Sciatic nerve (tissue), 2 donors: ENCODE results near the gene SEC16B. TPM values are rescaled to one million over a fixed set of nuclear protein-coding genes. Genes with fewer than 3 reads are reported as not detected.
"Not testable (repeated sequence)": the region's sequence is repeated elsewhere in the genome, so short reads cannot be mapped to it uniquely, and the experiment has no call there.

Experiments
- ATAC-seq: fragments of 200-7000 bp; cut with Tn5 transposase; one replicate; pipeline ENCODE4 v1.9.1; 2020; ENCODE audit warnings: mild to moderate bottlenecking, moderate library complexity
- DNase-seq: peaks from one replicate; pipeline ENCODE4 v3.0.0-alpha.2; 2020; ENCODE audit warnings: low spot score
- intact Hi-C: fragments of 100-400 bp; cut with DNase I; formaldehyde crosslinking; loops from one replicate; pipeline ENCODE4 v1.14.2; 2022
- total RNA-seq: library from RNA; stranded (reverse); fragmentation: NEBNext Ultra II Directional; extraction: Animal tissue kit (Norgen Biotek cat#: 25700); gene quantifications from one replicate; pipeline ENCODE4 v1.2.1, GENCODE V29; 2021
- donor health status: DM: no; HTN: no; CAD: no.
- donor health status: DM: no; HTN: no; CAD: no.

The SEC16B gene
- 4.8 TPM for total RNA-seq

- peak; percentile 18 for ATAC-seq
- intact Hi-C loops = no loop called here
- no peak for DNase-seq
Observed at GRCh38 chr1:177969825-177970371, at the start of gene SEC16B. SEC16B (minus strand) TSS chr1:177970058; CDS start chr1:177967981, 2,077 bp downstream.

DNA sequence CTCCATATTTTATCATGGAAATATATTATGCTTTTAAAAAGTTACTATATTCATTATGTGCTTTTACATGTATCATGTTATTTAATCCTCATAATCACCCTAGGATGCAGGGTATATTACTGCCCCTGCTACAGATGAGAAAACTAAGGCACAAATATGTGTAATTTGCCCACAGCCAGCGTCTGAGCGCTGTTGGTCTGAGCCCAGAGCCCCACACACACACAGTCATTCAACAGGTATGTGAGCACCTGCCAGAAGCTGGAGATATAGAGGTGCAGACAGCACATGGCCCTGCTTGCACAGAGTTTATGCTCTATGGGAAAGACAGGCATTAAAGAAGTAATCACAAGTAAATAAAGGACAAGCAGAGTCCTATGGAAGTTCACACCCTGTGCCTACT lies 49.8 kb upstream of the SEC16B start:
- ATAC-seq = no peak
- intact Hi-C loops = no loop called here
- DNase-seq = no peak

DNA sequence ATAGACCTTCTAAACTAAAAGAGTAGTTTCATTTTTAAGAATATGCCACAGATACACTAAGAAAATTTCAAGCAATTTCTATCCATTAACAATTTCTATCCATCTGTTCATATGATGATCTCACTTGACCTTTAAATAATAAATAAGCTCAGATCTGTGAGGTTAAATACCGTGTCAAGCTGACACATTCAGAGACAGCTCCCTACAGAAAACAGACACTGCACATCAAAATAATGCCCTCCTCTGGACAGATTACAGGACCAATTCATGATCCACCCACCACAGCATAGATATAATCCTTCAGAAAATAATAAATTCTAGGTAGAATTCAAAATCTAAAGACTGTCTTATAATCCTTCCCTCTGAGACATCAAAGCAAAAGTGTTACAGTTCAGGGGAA lies 49.4 kb upstream of the SEC16B start:
- no peak for DNase-seq
- intact Hi-C loops = no loop called here
- ATAC-seq = no peak

DNA sequence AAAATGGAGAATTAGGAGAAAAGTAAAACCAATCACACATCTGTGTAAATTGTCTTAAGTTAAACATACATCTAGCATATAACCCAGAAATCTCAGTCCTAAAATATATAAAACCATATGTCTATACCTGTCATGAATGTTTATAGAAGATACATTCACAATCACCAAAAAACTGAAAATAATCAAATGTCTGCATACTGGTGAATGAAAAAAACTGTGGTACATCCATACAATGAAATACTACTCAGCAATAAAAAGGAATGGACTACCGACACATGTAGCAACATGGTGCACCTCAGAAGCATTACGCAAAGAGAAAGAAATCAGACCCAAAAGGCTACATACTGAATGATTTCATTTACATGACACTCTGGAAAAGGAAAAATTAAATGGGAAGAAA lies 47.7 kb upstream of the SEC16B start:
- intact Hi-C loops = no loop called here
- DNase-seq (no peak), ATAC-seq (no peak)

- DNase-seq (no peak), ATAC-seq (no peak)
- intact Hi-C loops = no loop called here
Observed at GRCh38 chr1:178011864-178012503, 42.1 kb upstream of the SEC16B start.

DNA sequence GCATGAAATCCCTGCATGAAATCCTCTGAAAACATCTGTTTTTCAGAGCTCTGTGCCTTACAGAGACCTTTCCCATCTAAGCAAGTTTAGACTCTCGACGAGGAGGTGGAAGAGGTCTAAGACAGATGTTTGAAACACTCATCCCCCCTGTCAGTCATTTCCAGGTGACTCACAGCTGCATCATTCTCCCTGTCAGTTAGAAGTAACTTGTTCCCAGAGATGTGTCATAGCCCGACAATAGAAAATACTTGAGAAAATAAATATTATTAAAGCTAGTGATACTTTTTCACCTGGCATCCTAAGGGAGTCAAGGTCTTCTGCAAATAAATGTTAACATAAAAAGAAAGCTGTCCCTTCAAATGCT lies 41.6 kb upstream of the SEC16B start:
- intact Hi-C loops = no loop called here
- no peak for DNase-seq
- no peak for ATAC-seq

DNA sequence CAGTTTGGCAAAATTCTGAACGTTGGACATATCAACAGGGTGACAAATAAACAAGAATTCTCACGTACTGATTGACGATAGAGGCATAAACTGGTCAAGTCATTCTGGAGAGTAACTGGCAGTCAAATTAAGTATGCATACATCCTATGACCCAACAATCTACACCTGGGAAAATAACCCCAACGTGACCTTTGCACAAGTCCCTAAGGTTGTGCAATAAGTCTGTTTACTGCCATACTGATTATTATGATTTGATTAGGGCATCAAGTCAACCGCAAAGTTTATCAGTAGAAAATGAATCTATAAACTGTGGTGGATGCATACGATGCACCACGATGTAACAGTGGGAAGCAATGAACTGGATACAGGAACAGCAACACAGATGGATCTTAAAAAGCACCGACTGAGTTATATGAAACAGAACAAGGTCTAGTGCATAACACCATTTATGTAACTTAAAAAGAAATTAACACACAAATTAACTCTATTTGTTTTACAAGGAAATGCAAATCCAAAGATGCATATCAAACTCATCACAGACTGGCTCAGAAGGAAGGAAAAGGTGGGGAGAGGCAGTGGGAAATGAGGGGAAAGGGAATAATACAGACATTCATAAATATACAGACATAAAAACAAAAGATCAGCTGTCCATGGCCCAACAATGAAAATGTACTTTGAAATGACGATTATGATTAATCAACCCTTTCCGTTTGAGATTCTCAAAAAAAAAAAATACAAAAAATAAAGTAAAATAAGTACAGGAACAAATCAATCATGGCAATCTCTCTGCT lies 41.0 kb upstream of the SEC16B start:
- intact Hi-C loops = no loop called here
- no peak for ATAC-seq
- no peak for DNase-seq

GRCh38 chr1:178006043-178006442 lies 36.2 kb upstream of the SEC16B start:
- no peak for ATAC-seq
- DNase-seq = no peak
- intact Hi-C loops = no loop called here

GRCh38 chr1:178005450-178005849 lies 35.6 kb upstream of the SEC16B start:
- intact Hi-C loops = no loop called here
- ATAC-seq = no peak
- no peak for DNase-seq

DNA sequence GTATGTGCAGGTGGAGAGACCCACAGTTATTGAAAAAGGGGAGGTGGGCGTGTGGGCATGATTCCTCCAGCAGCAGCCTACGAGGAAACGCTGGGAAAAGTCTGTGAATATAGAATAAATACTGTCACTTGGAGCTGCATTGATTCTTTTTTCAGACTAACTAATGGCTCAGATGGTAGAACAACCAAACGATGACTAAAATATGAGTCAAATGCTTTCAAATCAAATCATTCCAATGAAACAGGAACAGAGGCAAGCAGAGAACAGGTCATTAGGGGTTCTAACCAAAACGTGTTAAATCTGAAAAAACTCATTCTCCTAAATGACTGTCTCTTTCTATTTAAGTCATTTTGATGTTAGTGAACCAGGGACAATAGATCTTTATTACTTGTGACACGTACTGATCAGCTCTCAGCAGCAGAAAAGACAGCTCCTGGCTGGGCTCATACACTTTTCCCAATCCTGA lies 35.1 kb upstream of the SEC16B start:
- DNase-seq = no peak
- intact Hi-C loops = no loop called here
- ATAC-seq = no peak

DNA sequence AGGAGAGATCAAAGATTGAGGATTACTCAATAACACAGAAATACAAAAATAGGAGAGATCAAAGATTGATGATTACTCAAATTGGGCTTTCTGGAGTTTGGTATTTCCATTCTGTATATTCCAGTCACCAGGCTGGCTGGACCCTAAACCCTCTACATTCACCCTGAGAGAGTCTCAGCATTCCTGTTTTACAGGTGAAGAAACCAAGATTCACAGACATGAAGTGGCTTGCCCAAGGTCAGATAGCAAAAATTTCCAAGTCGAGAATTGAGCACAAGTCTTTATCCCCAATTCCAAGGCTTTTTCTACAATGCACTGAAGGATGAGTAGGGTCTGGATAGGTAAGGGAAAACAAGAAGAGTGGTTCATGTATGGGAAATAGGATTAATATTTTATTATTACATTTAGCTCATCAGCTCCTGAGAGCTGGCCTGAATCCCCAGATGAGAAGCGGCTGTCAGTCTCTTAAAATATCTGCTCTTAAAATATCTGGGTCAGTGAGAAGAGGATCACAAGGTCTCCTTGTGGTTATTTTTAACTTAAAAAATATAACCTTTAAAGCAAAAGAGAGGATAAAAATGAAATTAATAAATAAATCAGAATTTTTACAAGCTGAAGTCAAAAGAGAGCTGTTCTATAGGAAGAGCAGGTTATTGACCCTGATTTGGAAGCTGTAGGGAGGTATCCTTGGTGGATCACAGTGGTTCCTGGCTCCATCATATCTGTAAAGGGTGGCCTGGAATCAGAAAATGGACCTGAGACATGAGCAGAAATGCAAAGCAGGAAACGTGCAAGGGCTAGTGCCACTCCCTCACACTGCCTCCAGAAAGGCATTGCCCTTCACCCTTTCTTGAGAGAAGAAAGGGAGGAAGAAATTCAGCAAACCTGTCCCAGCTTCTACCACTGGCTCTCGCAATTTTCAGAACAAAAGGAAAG lies 29.1 kb upstream of the SEC16B start:
- ATAC-seq (no peak), DNase-seq (no peak)
- intact Hi-C loops = no loop called here

- no peak for ATAC-seq
Observed at GRCh38 chr1:177996957-177997356, 27.1 kb upstream of the SEC16B start.

DNA sequence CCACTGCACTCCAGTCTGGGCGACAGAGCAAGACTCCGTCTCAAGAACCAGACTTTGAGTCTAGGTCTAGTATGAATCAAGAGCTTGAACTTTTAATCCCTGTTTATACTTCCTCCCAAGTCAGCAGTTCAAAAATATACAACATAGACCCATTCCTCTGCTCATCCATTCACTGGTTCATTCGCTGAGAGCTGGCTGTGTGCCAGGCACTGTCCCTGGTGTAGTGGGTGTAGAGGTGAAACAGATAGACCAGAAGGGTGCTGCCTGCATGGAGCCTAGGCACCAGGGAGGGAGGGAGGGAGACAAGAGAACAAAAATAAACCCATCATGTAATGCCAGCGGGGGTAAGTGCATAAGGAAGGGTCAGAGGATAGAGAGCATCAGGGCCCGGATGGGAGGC lies 25.5 kb upstream of the SEC16B start:
- ATAC-seq (no peak), DNase-seq (no peak)
- intact Hi-C loops = no loop called here

More at GRCh38 chr1:177996957-177997356, 27.1 kb upstream of the SEC16B start:
- intact Hi-C loops = no loop called here
- no peak for DNase-seq

DNA sequence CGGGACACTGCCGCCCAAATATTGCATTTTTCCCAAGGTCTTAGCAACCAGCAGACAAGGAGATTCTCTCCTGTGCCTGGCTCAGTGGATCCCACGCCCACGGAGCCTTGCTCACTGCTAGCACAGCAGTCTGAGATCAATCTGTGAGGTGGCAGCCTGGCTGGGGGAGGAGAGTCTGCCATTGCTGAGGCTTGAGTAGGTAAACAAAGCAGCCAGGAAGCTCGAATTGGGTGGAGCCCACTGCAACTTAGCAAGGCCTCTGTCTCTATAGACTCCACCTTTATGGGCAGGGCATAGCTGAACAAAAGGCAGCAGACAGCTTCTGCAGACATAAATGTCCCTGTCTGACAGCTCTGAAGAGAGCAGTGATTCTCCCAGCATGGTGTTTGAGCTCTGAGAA lies 16.4 kb upstream of the SEC16B start:
- intact Hi-C loops, ATAC-seq, DNase-seq: not testable (repeated sequence)

GRCh38 chr1:177984761-177985160 lies 14.9 kb upstream of the SEC16B start:
- no peak for ATAC-seq
- intact Hi-C loops = no loop called here
- DNase-seq = no peak

GRCh38 chr1:177984136-177984525 lies 14.3 kb upstream of the SEC16B start:
- DNase-seq = peak; percentile 64

DNA sequence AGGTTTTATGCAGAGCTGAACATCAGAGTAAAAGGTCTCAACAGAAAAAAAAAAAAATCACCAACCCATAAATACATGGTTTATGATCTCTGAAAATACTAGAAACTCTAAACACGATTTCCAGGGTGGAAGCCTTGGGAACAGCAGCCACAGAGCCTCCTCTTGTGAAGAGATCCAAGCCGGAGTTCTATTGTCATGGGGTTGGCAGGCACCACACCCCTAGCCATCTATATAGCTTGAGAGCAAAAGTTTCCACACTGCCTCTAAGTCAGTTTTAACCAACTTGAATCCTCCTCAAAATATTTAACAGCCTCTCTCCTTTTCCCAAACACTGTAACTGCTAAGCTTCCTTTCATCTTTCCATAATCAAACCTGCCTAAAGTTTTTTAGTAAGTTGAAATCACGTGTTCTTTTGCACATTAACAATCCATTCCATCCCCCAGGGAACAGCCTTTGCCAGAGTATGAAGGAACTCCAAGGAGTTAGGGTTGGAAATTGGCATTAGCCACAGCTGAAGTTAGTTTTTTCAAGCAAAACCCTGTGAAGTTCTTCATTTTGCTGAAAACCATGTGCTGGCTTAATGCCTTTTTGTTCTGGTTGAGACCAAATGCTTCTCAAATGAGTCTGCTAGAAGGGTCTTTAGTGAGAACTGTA lies 13.8 kb upstream of the SEC16B start:
- intact Hi-C loops = no loop called here
- no peak for DNase-seq
- peak; percentile 68 for ATAC-seq

More at GRCh38 chr1:177984136-177984525, 14.3 kb upstream of the SEC16B start:
- peak; percentile 98 for ATAC-seq
- intact Hi-C loops = no loop called here

- no peak for DNase-seq
- no peak for ATAC-seq
- intact Hi-C loops = no loop called here
Observed at GRCh38 chr1:177983077-177983476, 13.2 kb upstream of the SEC16B start.

- no peak for ATAC-seq
- DNase-seq = no peak
- intact Hi-C loops = no loop called here
Observed at GRCh38 chr1:177981200-177981599, 11.3 kb upstream of the SEC16B start.
